Measurements from ENCODE around the gene GSK3A. TPM values are rescaled to one million over a fixed set of nuclear protein-coding genes. Genes with fewer than 3 reads are reported as not detected.

GSK3A gene
- total and polyA plus RNA-seq, 2 experiments from 2014 or later = 17.7 to 40.7 TPM

GRCh38 chr19:42216653-42217519 is 25.5 kb downstream of the GSK3A start:
- DNase-seq (ENCODE audit: low spot score) (peak; percentile 80), ATAC-seq (peak; percentile 56)
- H3K4me2 ChIP-seq = peak overlapping the region; percentile 96
- H3K4me1 Mint-ChIP-seq = peaks cover 34% of the 10 kb centered on the region
- peak overlapping the region; percentile 94 for H3K4me3 Mint-ChIP-seq
- H2AFZ ChIP-seq = no peak overlapping the region
- H3K36me3 ChIP-seq (ENCODE audit: insufficient read depth) = peaks cover 17% of the 10 kb centered on the region; the same call in 1 of the 2 replicates
- H3K27me3 ChIP-seq (ENCODE audit: insufficient read depth) = no peaks in the 10 kb centered on the region
- H3F3A ChIP-seq (replicated peaks; ENCODE audit: low read depth) = peaks cover 28% of the 10 kb centered on the region
- peaks cover 29% of the 10 kb centered on the region for H3K27me3 Mint-ChIP-seq (ENCODE audit: insufficient read depth, low read depth, poor library complexity)
- H4K20me1 ChIP-seq (replicated peaks; ENCODE audit: insufficient read depth) = peaks cover 29% of the 10 kb centered on the region
- H3K9me3 Mint-ChIP-seq = no peaks in the 10 kb centered on the region
- H3K79me2 ChIP-seq (replicated peaks; ENCODE audit: insufficient read depth) = peaks cover 60% of the 10 kb centered on the region
- H3K4me3 ChIP-seq = peak overlapping the region; percentile 92
- TF ChIP-seq STAT1 (IDR thresholded peaks at IDR 0.05; ENCODE audit: unreplicated experiment) (no peak), CREB1 (CRISPR knock-in tag; IDR thresholded peaks at IDR 0.05; ENCODE audit: low read depth) (peak; percentile 45; the same call in 1 of the 2 replicates)
- H3K9me2 ChIP-seq (ENCODE audit: insufficient read depth) = no peaks in the 10 kb centered on the region
- peak overlapping the region; percentile 97 for H3K27ac Mint-ChIP-seq
- H3K27ac ChIP-seq (ENCODE audit: low read depth) = peak overlapping the region; percentile 96
- H3K4me1 ChIP-seq (ENCODE audit: insufficient read depth) = peaks cover 9% of the 10 kb centered on the region
- peaks cover 36% of the 10 kb centered on the region for H3K36me3 Mint-ChIP-seq (ENCODE audit: low read depth)

- H4K20me1 ChIP-seq (replicated peaks; ENCODE audit: insufficient read depth) = peaks cover 35% of the 10 kb centered on the region
- ATAC-seq = no peak
- peaks cover 9% of the 10 kb centered on the region for H3K4me1 ChIP-seq (ENCODE audit: insufficient read depth)
- peaks cover 60% of the 10 kb centered on the region for H3K79me2 ChIP-seq (replicated peaks; ENCODE audit: insufficient read depth)
- H3K4me3 ChIP-seq = no peak overlapping the region
- Mint-ChIP-seq H3K4me1 (peaks cover 30% of the 10 kb centered on the region), H3K9me3 (no peaks in the 10 kb centered on the region), H3K27me3 (ENCODE audit: insufficient read depth, low read depth, poor library complexity) (peaks cover 20% of the 10 kb centered on the region), H3K4me3 (peak overlapping the region; percentile 94), H3K27ac (no peak overlapping the region), H3K36me3 (ENCODE audit: low read depth) (peaks cover 42% of the 10 kb centered on the region)
- H3K36me3 ChIP-seq (ENCODE audit: insufficient read depth) = peaks cover 26% of the 10 kb centered on the region; the same call in 1 of the 2 replicates
- peaks cover 22% of the 10 kb centered on the region; the same call in 1 of the 2 replicates for H3F3A ChIP-seq (replicated peaks; ENCODE audit: low read depth)
- no peaks in the 10 kb centered on the region for H3K9me2 ChIP-seq (ENCODE audit: insufficient read depth)
- H3K27me3 ChIP-seq (ENCODE audit: insufficient read depth) = no peaks in the 10 kb centered on the region
- DNase-seq (ENCODE audit: low spot score) = no peak
- no peak overlapping the region for H2AFZ ChIP-seq
- no peak overlapping the region for H3K27ac ChIP-seq (ENCODE audit: low read depth)
- TF ChIP-seq ETS1 (IDR thresholded peaks at IDR 0.05) (no peak), REST (IDR thresholded peaks at IDR 0.05; ENCODE audit: unreplicated experiment) (no peak)
- no peak overlapping the region for H3K4me2 ChIP-seq
Measured at GRCh38 chr19:42214810-42215485, 27.5 kb downstream of the GSK3A start.
